ENCODE measurements around the gene SLC27A6.

The SLC27A6 gene

DNA sequence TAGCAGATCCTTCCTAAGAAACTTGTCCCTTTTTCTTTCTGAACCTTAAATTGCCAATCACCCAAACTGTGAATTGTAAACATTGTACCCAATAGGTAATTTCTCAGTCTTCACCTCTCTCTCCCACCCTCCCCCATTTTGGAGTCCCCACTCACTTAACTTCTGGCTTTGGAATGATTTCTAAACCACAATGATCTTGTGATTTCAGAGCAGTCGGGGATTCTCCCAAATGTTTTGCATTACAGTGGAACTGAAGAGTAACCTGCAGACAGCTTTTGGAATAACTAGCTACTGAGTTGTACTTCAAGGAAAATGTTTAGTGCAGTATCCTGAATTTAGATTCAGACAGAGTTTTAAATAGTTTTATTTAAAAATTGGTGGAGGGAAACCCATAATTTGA lies 19.2 kb downstream of the SLC27A6 start:
- Histone ChIP-seq H3K4me3 (ENCODE audit: low read depth in 1 of 5, low read length in 5 of 5) (no peak overlapping the region), H3K27ac (ENCODE audit: low read depth, low read length) (no peak overlapping the region), H3K9ac (ENCODE audit: low read length in 5 of 5) (no peak overlapping the region), H3K9me3 (ENCODE audit: control insufficient read depth in 5 of 5, low read length in 5 of 5) (no peaks in the 10 kb centered on the region), H3K36me3 (ENCODE audit: control insufficient read depth in 5 of 5, insufficient read depth in 5 of 5, low read length in 5 of 5) (no peaks in the 10 kb centered on the region), H3K27me3 (ENCODE audit: control insufficient read depth in 5 of 5, insufficient read depth in 4 of 5, low read length in 5 of 5) (no peaks in the 10 kb centered on the region), H3K4me1 (ENCODE audit: control insufficient read depth in 5 of 5, insufficient read depth in 5 of 5, low read length in 5 of 5) (peaks cover 0 to 6% (median 0%) of the 10 kb centered on the region in 5 donors)

DNA sequence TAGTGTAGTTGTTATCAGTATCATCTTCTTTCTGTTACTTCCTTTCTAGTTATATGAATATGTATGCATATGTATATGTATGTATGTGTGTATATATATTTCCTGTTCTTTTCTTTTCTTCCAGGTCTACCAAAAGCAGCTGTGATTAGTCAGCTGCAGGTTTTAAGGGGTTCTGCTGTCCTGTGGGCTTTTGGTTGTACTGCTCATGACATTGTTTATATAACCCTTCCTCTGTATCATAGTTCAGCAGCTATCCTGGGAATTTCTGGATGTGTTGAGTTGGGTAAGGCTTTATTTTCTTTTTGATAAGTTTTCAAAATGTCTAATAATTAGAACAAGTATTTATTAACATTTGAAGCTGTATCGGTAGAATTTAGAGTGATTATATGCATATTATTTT lies 23.2 kb downstream of the SLC27A6 start:
- Histone ChIP-seq H3K9me3 (ENCODE audit: control insufficient read depth in 5 of 5, low read length in 5 of 5) (no peaks in the 10 kb centered on the region), H3K27ac (ENCODE audit: low read depth, low read length) (no peak overlapping the region), H3K36me3 (ENCODE audit: control insufficient read depth in 5 of 5, insufficient read depth in 5 of 5, low read length in 5 of 5) (no peaks in the 10 kb centered on the region), H3K4me3 (ENCODE audit: low read depth in 1 of 5, low read length in 5 of 5) (no peak overlapping the region), H3K4me1 (ENCODE audit: control insufficient read depth in 5 of 5, insufficient read depth in 5 of 5, low read length in 5 of 5) (peaks cover 0 to 6% (median 0%) of the 10 kb centered on the region in 5 donors), H3K27me3 (ENCODE audit: control insufficient read depth in 5 of 5, insufficient read depth in 4 of 5, low read length in 5 of 5) (no peaks in the 10 kb centered on the region), H3K9ac (ENCODE audit: low read length in 5 of 5) (no peak overlapping the region)

DNA sequence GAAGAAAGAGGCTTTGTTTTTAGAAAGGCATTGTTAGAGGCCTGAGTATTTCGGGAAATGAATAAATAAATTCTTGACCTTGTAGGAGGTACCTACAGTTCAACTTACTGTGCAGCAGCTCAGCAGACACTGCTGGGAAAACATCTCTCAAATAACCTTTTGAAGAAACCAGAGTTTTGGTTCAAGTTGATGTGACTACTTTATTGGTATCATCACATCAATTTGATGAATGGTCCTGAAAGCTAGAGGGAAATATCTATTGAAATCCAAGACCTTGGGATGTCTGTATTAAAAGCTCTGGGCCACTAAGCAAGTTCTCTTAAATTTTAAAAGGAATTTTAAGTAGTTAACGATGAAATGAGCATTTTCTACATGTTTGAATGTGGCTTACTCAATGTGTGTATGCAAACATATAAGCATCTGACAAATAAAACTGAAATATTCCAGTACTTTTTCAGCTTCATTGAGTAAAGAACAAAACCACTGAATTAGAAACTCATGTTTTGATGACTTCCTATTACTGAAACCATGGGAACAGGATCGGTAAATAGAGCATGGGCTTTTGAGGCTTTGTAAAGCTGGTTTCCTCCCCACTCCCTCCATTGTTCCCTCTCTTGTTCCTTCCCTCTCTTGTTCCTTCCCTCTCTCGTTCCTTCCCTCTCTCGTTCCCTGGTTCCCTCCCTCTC lies 36.7 kb downstream of the SLC27A6 start:
- no peaks in the 10 kb centered on the region for H3K36me3 ChIP-seq (ENCODE audit: control insufficient read depth in 5 of 5, insufficient read depth in 5 of 5, low read length in 5 of 5)
- H3K27ac ChIP-seq (ENCODE audit: low read depth, low read length): no peak overlapping the region
- H3K4me3 ChIP-seq (ENCODE audit: low read depth in 1 of 5, low read length in 5 of 5): no peak overlapping the region
- H3K4me1 ChIP-seq (ENCODE audit: control insufficient read depth in 5 of 5, insufficient read depth in 5 of 5, low read length in 5 of 5): no peaks in the 10 kb centered on the region
- no peaks in the 10 kb centered on the region for H3K27me3 ChIP-seq (ENCODE audit: control insufficient read depth in 5 of 5, insufficient read depth in 4 of 5, low read length in 5 of 5)
- H3K9me3 ChIP-seq (ENCODE audit: control insufficient read depth in 5 of 5, low read length in 5 of 5): no peaks in the 10 kb centered on the region
- no peak overlapping the region for H3K9ac ChIP-seq (ENCODE audit: low read length in 5 of 5)

DNA sequence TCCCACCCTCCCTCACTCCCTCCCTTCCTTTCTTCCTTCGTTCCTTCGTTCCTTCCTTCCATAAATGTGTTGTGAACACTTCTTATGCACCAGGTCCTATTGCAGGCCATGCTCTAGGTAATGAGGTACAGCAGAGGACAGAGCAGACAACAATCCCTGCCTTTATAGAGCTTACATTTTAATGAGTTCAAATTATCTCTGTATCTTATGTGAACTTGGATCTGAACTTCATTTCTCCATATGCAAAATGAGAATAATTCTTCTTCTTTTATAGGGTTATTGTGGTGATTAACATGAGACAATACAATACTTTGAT lies 37.2 kb downstream of the SLC27A6 start:
- no peaks in the 10 kb centered on the region for H3K4me1 ChIP-seq (ENCODE audit: control insufficient read depth in 5 of 5, insufficient read depth in 5 of 5, low read length in 5 of 5)
- H3K27ac ChIP-seq (ENCODE audit: low read depth, low read length): no peak overlapping the region
- no peaks in the 10 kb centered on the region for H3K9me3 ChIP-seq (ENCODE audit: control insufficient read depth in 5 of 5, low read length in 5 of 5)
- H3K4me3 ChIP-seq (ENCODE audit: low read depth in 1 of 5, low read length in 5 of 5): no peak overlapping the region
- no peak overlapping the region for H3K9ac ChIP-seq (ENCODE audit: low read length in 5 of 5)
- H3K27me3 ChIP-seq (ENCODE audit: control insufficient read depth in 5 of 5, insufficient read depth in 4 of 5, low read length in 5 of 5): no peaks in the 10 kb centered on the region
- no peaks in the 10 kb centered on the region for H3K36me3 ChIP-seq (ENCODE audit: control insufficient read depth in 5 of 5, insufficient read depth in 5 of 5, low read length in 5 of 5)

DNA sequence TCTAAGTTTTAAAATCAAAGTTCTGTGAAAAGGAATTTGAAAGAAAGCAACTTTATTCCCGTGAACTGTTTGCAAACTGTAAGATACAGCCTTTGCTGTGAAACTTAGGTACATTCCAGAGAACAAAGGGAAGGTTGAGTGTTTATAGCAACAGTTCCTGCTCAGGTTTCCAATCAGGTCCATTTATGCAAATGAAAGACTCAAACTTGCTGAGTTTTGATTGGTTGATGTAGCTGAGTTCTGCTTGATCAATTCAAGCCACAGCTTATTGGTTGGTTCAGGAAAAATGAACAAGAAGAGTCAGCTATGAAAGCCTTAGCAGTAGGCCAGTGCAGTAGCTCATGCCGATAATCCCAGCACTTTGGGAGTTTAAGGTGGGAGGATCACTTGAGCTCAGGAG lies 37.9 kb downstream of the SLC27A6 start:
- Histone ChIP-seq H3K27me3 (ENCODE audit: control insufficient read depth in 5 of 5, insufficient read depth in 4 of 5, low read length in 5 of 5) (no peaks in the 10 kb centered on the region), H3K4me3 (ENCODE audit: low read depth in 1 of 5, low read length in 5 of 5) (no peak overlapping the region), H3K9ac (ENCODE audit: low read length in 5 of 5) (no peak overlapping the region), H3K4me1 (ENCODE audit: control insufficient read depth in 5 of 5, insufficient read depth in 5 of 5, low read length in 5 of 5) (no peaks in the 10 kb centered on the region), H3K27ac (ENCODE audit: low read depth, low read length) (no peak overlapping the region), H3K36me3 (ENCODE audit: control insufficient read depth in 5 of 5, insufficient read depth in 5 of 5, low read length in 5 of 5) (no peaks in the 10 kb centered on the region), H3K9me3 (ENCODE audit: control insufficient read depth in 5 of 5, low read length in 5 of 5) (no peaks in the 10 kb centered on the region)

DNA sequence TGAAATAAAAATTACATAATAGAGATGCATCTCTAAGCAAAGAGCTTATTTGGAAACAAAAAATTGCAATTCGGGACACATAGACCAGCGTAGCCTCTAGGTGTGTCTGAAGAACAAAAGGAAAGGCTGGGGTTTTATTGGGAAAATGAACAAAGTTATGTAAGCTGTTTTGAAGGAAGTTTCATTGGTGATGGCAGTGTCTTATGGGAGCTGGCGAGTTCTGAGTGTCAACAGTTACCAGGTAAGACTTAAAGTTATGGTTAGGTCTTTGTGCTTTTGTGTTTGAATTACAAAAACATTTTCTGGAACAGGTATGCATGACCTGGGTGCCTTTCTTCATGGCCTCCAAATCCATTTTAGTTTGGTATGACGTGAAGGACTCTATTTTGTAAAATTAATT lies 48.9 kb downstream of the SLC27A6 start:
- Histone ChIP-seq H3K4me1 (ENCODE audit: control insufficient read depth in 5 of 5, insufficient read depth in 5 of 5, low read length in 5 of 5) (no peaks in the 10 kb centered on the region), H3K9me3 (ENCODE audit: control insufficient read depth in 5 of 5, low read length in 5 of 5) (no peaks in the 10 kb centered on the region), H3K27ac (ENCODE audit: low read depth, low read length) (no peak overlapping the region), H3K9ac (ENCODE audit: low read length in 5 of 5) (no peak overlapping the region), H3K27me3 (ENCODE audit: control insufficient read depth in 5 of 5, insufficient read depth in 4 of 5, low read length in 5 of 5) (no peaks in the 10 kb centered on the region), H3K36me3 (ENCODE audit: control insufficient read depth in 5 of 5, insufficient read depth in 5 of 5, low read length in 5 of 5) (no peaks in the 10 kb centered on the region), H3K4me3 (ENCODE audit: low read depth in 1 of 5, low read length in 5 of 5) (no peak overlapping the region)

DNA sequence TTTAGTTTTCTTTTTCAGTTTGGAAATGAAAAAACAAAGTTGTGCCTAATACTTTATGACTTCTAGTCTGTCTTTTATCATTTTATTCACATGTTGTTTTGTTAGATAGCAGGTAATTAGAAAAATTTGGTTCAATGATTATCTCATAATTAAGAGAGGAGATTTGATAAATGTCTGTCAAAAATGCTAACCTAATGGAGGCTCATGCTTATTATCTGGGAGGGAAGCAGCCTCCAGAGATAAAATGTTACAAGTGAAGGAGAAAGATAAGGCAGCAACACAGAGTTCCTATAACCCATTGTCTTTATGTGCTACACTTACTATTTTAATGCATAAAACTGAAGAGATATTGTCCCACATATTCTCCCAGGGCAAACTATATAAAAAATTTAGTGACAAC lies 53.5 kb downstream of the SLC27A6 start:
- Histone ChIP-seq H3K4me1 (ENCODE audit: control insufficient read depth in 5 of 5, insufficient read depth in 5 of 5, low read length in 5 of 5) (peaks cover 0 to 4% (median 0%) of the 10 kb centered on the region in 5 donors), H3K9ac (ENCODE audit: low read length in 5 of 5) (no peak overlapping the region), H3K4me3 (ENCODE audit: low read depth in 1 of 5, low read length in 5 of 5) (no peak overlapping the region), H3K27ac (ENCODE audit: low read depth, low read length) (no peak overlapping the region), H3K36me3 (ENCODE audit: control insufficient read depth in 5 of 5, insufficient read depth in 5 of 5, low read length in 5 of 5) (no peaks in the 10 kb centered on the region), H3K9me3 (ENCODE audit: control insufficient read depth in 5 of 5, low read length in 5 of 5) (no peaks in the 10 kb centered on the region), H3K27me3 (ENCODE audit: control insufficient read depth in 5 of 5, insufficient read depth in 4 of 5, low read length in 5 of 5) (no peaks in the 10 kb centered on the region)

DNA sequence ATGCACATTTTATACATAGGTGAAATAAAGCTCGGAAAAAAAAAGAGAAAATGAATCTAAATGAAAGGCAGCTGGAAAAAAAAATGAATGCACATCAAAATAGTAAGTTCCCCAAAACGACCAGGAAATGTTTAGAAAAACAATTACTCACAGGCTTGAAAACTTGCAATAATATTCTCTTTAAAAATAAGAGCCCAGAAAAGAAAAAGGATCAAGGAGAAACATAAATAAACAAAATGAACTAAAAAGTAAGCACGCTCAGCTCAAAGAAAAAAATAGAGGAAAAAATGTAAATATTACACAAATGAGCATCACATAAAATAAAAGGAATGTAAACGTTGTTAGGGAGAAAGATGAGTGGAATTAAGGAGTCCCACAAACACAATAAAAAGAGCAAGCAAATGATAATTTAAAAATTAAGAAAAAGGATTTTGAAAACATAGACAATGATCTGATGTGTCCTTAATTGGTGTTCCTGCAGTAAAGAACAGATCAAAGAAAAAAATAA lies 54.2 kb downstream of the SLC27A6 start:
- peaks cover 0 to 4% (median 0%) of the 10 kb centered on the region in 5 donors for H3K4me1 ChIP-seq (ENCODE audit: control insufficient read depth in 5 of 5, insufficient read depth in 5 of 5, low read length in 5 of 5)
- no peaks in the 10 kb centered on the region for H3K9me3 ChIP-seq (ENCODE audit: control insufficient read depth in 5 of 5, low read length in 5 of 5)
- H3K36me3 ChIP-seq (ENCODE audit: control insufficient read depth in 5 of 5, insufficient read depth in 5 of 5, low read length in 5 of 5): no peaks in the 10 kb centered on the region
- H3K27me3 ChIP-seq (ENCODE audit: control insufficient read depth in 5 of 5, insufficient read depth in 4 of 5, low read length in 5 of 5): no peaks in the 10 kb centered on the region
- H3K4me3 ChIP-seq (ENCODE audit: low read depth in 1 of 5, low read length in 5 of 5): no peak overlapping the region
- no peak overlapping the region for H3K9ac ChIP-seq (ENCODE audit: low read length in 5 of 5)
- H3K27ac ChIP-seq (ENCODE audit: low read depth, low read length): no peak overlapping the region

DNA sequence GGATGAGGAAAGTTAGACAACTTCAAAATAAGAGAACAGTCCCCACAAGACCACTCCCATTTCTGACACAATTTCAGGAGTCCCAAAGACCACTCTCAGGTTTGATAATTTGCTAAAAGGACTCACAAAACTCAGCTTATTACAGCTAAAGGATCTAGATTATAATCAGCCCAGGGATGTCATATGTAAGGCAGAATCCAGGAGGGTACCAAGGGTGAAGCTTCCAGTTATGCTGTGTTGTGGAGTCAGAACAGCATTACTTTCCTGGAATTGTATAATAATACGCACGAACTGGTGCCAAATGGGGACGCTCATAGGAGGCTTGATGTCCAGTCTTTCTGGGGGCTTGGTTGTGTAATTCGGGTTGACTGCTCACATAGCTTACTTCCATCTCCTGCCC lies 55.4 kb downstream of the SLC27A6 start:
- H3K27me3 ChIP-seq (ENCODE audit: control insufficient read depth in 5 of 5, insufficient read depth in 4 of 5, low read length in 5 of 5): no peaks in the 10 kb centered on the region
- H3K9ac ChIP-seq (ENCODE audit: low read length in 5 of 5): no peak overlapping the region
- no peak overlapping the region for H3K4me3 ChIP-seq (ENCODE audit: low read depth in 1 of 5, low read length in 5 of 5)
- no peak overlapping the region for H3K27ac ChIP-seq (ENCODE audit: low read depth, low read length)
- H3K36me3 ChIP-seq (ENCODE audit: control insufficient read depth in 5 of 5, insufficient read depth in 5 of 5, low read length in 5 of 5): no peaks in the 10 kb centered on the region
- H3K4me1 ChIP-seq (ENCODE audit: control insufficient read depth in 5 of 5, insufficient read depth in 5 of 5, low read length in 5 of 5): peaks cover 0 to 4% (median 0%) of the 10 kb centered on the region in 5 donors
- no peaks in the 10 kb centered on the region for H3K9me3 ChIP-seq (ENCODE audit: control insufficient read depth in 5 of 5, low read length in 5 of 5)

DNA sequence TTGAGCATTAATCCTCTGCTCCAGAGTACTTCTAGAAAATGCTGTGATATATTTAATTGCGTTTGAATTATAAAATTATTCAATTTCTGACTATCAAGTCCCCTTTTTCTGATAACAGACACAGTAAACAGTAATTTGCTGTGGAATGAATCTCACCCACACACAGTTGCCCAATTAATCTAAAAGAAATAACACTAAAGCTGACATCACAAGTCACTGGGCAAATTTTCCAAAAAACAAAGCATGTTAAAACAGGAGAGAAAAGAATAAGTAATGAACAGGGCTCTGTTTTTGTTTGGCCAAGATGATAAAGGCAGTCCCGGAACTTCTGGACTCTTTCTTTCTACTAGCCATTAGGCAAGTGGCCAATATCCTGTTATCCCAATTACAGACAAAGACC lies 56.5 kb downstream of the SLC27A6 start:
- Histone ChIP-seq H3K4me1 (ENCODE audit: control insufficient read depth in 5 of 5, insufficient read depth in 5 of 5, low read length in 5 of 5) (peaks cover 0 to 4% (median 0%) of the 10 kb centered on the region in 5 donors), H3K27me3 (ENCODE audit: control insufficient read depth in 5 of 5, insufficient read depth in 4 of 5, low read length in 5 of 5) (no peaks in the 10 kb centered on the region), H3K9ac (ENCODE audit: low read length in 5 of 5) (no peak overlapping the region), H3K36me3 (ENCODE audit: control insufficient read depth in 5 of 5, insufficient read depth in 5 of 5, low read length in 5 of 5) (no peaks in the 10 kb centered on the region), H3K27ac (ENCODE audit: low read depth, low read length) (no peak overlapping the region), H3K9me3 (ENCODE audit: control insufficient read depth in 5 of 5, low read length in 5 of 5) (no peaks in the 10 kb centered on the region), H3K4me3 (ENCODE audit: low read depth in 1 of 5, low read length in 5 of 5) (no peak overlapping the region)
